K562 treated with DMSO at 1 percent for 12 hours (cell line): ENCODE data around the gene CWC15. TPM values are rescaled to one million over a fixed set of nuclear protein-coding genes. Genes with fewer than 3 reads are reported as not detected.

ENCODE experiments used
- total RNA-seq: library from RNA; unstranded; fragments of 300-600 nt; gene quantifications from 2 replicates; pipeline ENCODE4 v1.2.3, GENCODE V29; 2022; ENCODE audit not compliant: insufficient read depth

CWC15 gene
- 38.5 and 42.8 TPM in 2 replicates for total RNA-seq

DNA sequence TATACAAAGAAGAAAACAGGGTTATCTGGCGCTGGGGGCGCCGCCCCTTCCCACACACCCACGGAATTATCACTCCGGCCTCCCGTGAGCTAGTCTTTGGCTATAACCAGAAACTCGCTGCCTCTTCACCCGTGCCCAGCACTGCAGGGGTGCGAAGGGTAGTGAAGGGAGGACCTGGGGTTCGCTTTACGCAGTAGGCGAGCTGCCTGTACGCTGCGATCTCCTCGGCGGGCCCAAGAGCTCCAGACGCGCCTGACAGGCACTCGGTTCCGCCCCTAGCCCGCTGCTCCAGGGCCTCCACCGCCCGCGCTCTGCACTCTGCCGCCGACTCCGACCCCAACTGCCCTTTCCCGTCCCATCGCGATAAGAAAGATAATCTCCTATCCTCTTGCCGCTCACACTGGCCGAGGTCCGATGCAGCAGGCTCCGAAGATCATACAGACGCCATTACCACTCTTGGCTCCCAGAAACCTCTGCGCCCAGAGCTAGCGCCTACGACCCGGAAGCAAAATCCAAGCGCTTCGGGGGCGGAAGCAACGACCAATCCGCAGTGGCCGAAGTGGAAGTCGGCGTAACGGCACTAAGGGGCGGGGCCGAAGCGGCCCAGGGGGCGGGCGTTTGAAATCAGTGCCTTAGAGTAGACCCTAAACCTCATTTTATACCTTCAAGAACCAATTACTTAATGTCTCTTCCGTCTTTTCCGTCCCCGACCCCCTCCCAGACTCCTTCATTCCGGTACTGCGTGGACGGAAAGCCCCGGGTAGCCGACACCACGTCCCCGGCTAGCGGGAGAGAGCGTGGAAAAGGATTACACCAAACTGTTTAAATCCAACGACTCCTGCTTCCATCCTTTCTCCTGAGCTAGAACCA is at the start of gene CWC15, which contains the start of gene KDM4D:
CWC15 (minus strand) TSS at position 458 of the 870 bp plus-strand sequence. CDS start 1,371 bp downstream, outside the sequence.
KDM4D (plus strand) TSS at position 611 of the 870 bp plus-strand sequence. CDS start 23,664 bp downstream, outside the sequence.

Other genes with a start within 250 kb of the CWC15 start
- 5.0 and 23.4 TPM in 2 replicates for gene AMOTL1, start 205.2 kb downstream of the CWC15 start, total RNA-seq
- 1.5 and 1.9 TPM in 2 replicates for gene KDM4D, start 153 bp upstream of the CWC15 start, total RNA-seq
- gene KDM4E, start 51.7 kb upstream of the CWC15 start, total RNA-seq, result not detected in 2 replicates
- gene KDM4F, start 75.9 kb upstream of the CWC15 start, total RNA-seq, result not detected in 2 replicates
- 23.6 and 26.2 TPM in 2 replicates for gene SRSF8, start 93.4 kb upstream of the CWC15 start, total RNA-seq
- 3.9 and 9.2 TPM in 2 replicates for gene ENDOD1, start 116.3 kb upstream of the CWC15 start, total RNA-seq